GM21526 (cell line): ENCODE results near the gene GPR137B.
A peak's percentile ranks its signal among the peaks of the same experiment; 100 is the strongest.

Experiments used
- ATAC-seq: cut with Tn5 transposase; IDR thresholded peaks from one replicate; pipeline ENCODE4 v1.9.1; 2021; ENCODE audit warnings: moderate library complexity; ENCODE audit not compliant: unreplicated experiment, low FRiP score

Gene GPR137B

GRCh38 chr1:236113324-236114032 lies 28.9 kb upstream of the GPR137B start:
- ATAC-seq: no peak

- ATAC-seq: no peak
Measured at GRCh38 chr1:236114076-236114747, 28.1 kb upstream of the GPR137B start.

GRCh38 chr1:236117710-236118109 lies 24.6 kb upstream of the GPR137B start:
- no peak for ATAC-seq

GRCh38 chr1:236119943-236120484 lies 22.3 kb upstream of the GPR137B start:
- no peak for ATAC-seq

- ATAC-seq: peak; percentile 47
Measured at GRCh38 chr1:236120721-236121153, 21.6 kb upstream of the GPR137B start.

GRCh38 chr1:236122176-236122575 lies 20.2 kb upstream of the GPR137B start:
- no peak for ATAC-seq

- ATAC-seq: no peak
Measured at GRCh38 chr1:236123563-236123962, 18.8 kb upstream of the GPR137B start.

- no peak for ATAC-seq
Measured at GRCh38 chr1:236124965-236125364, 17.4 kb upstream of the GPR137B start.

GRCh38 chr1:236127045-236127444 lies 15.3 kb upstream of the GPR137B start:
- ATAC-seq: no peak

GRCh38 chr1:236128646-236129178 lies 13.6 kb upstream of the GPR137B start:
- ATAC-seq: no peak

- no peak for ATAC-seq
Measured at GRCh38 chr1:236129306-236129705, 13.0 kb upstream of the GPR137B start.

- ATAC-seq: no peak
Measured at GRCh38 chr1:236130372-236130771, 12.0 kb upstream of the GPR137B start.

- ATAC-seq: no peak
Measured at GRCh38 chr1:236131916-236132315, 10.4 kb upstream of the GPR137B start.

- no peak for ATAC-seq
Measured at GRCh38 chr1:236132420-236133046, 9.8 kb upstream of the GPR137B start.

GRCh38 chr1:236133339-236133738 lies 9.0 kb upstream of the GPR137B start:
- ATAC-seq: no peak

GRCh38 chr1:236133802-236134201 lies 8.5 kb upstream of the GPR137B start:
- no peak for ATAC-seq

GRCh38 chr1:236137285-236137852 lies 5.0 kb upstream of the GPR137B start:
- ATAC-seq: no peak

GRCh38 chr1:236139495-236139894 lies 2.8 kb upstream of the GPR137B start:
- no peak for ATAC-seq

GRCh38 chr1:236140705-236141446 lies 1.5 kb upstream of the GPR137B start:
- ATAC-seq: no peak
